Measurements from ENCODE around the gene IL4R. TPM values are rescaled to one million over a fixed set of nuclear protein-coding genes. Genes with fewer than 3 reads are reported as not detected.

The IL4R gene
- total RNA-seq, 1 donor from 2014 or later: 34.5 TPM

DNA sequence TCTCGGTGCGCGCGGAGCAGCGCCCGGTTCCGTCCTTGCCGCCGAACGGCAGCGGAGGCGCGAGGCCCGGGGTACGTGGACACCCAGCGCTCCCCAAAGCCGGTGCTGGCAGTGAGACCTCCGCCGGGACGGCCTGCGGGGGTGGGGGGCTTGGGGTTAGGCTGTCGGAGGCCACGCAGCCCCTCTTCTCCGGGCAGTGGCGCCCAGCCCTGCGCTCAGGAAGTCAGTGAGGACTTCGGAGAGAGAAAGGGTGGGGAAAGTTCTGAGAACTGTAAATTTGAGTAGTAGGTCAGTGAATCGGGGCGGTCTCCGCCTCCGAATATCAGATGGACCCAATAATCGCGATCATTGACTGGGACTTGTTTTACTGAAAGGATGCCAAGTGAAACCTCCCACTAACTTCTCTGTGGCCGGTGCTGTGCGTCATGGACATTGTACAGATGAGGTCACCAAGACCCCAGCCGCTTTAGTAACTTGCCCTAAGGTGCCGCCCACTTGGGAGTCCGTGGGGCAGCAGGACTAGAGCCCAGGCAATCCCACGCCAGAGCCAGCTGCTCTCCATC is 468 bp downstream of the IL4R start:
- Mint-ChIP-seq H3K27ac (ENCODE audit: unreplicated experiment) (peak overlapping the region; percentile 88), H3K36me3 (ENCODE audit: unreplicated experiment) (peaks cover 2% of the 10 kb centered on the region), H3K9me3 (ENCODE audit: unreplicated experiment) (no peaks in the 10 kb centered on the region), H3K4me1 (ENCODE audit: unreplicated experiment) (peaks cover 49% of the 10 kb centered on the region), H3K4me3 (ENCODE audit: unreplicated experiment) (peak overlapping the region; percentile 86), H3K27me3 (ENCODE audit: unreplicated experiment) (no peaks in the 10 kb centered on the region)
- no peak for TF ChIP-seq CTCF (IDR thresholded peaks at IDR 0.05)
- no peak for DNase-seq (ENCODE audit: extremely low spot score, unreplicated experiment)

DNA sequence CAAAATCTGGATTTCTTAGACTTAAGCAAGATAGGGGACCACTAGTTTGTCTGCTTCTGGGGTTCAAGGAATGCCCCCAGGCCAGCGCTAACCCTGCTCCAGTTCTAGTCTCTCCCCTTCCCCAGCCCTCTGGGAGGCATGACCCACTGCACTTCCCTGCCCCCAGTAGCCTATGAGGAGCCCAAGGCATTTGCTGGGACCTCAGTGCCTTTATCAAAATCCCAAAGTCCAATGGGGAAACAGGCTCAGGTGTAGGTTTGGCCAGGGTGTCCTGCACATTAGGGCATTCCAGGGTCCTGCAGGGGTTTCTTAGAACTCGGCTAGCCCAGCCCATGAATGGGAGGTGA is 1.2 kb downstream of the IL4R start:
- TF ChIP-seq CTCF (IDR thresholded peaks at IDR 0.05): no peak
- Mint-ChIP-seq H3K9me3 (ENCODE audit: unreplicated experiment) (no peaks in the 10 kb centered on the region), H3K27me3 (ENCODE audit: unreplicated experiment) (no peaks in the 10 kb centered on the region), H3K4me1 (ENCODE audit: unreplicated experiment) (peaks cover 49% of the 10 kb centered on the region), H3K4me3 (ENCODE audit: unreplicated experiment) (peak overlapping the region; percentile 86), H3K27ac (ENCODE audit: unreplicated experiment) (peak overlapping the region; percentile 88), H3K36me3 (ENCODE audit: unreplicated experiment) (peaks cover 2% of the 10 kb centered on the region)
- no peak for DNase-seq (ENCODE audit: extremely low spot score, unreplicated experiment)

- Mint-ChIP-seq H3K4me1 (ENCODE audit: unreplicated experiment) (peaks cover 51% of the 10 kb centered on the region), H3K9me3 (ENCODE audit: unreplicated experiment) (no peaks in the 10 kb centered on the region)
These were observed 1.7 kb downstream of the IL4R start for GRCh38 chr16:27315333-27316037.

GRCh38 chr16:27316038-27316680 is 2.4 kb downstream of the IL4R start:
- no peak for DNase-seq (ENCODE audit: extremely low spot score, unreplicated experiment)
- H3K36me3 Mint-ChIP-seq (ENCODE audit: unreplicated experiment): peaks cover 2% of the 10 kb centered on the region
- peak overlapping the region; percentile 86 for H3K4me3 Mint-ChIP-seq (ENCODE audit: unreplicated experiment)
- no peak overlapping the region for H3K27ac Mint-ChIP-seq (ENCODE audit: unreplicated experiment)
- H3K4me1 Mint-ChIP-seq (ENCODE audit: unreplicated experiment): peaks cover 54% of the 10 kb centered on the region
- H3K9me3 Mint-ChIP-seq (ENCODE audit: unreplicated experiment): no peaks in the 10 kb centered on the region
- H3K27me3 Mint-ChIP-seq (ENCODE audit: unreplicated experiment): no peaks in the 10 kb centered on the region
- no peak for TF ChIP-seq CTCF (IDR thresholded peaks at IDR 0.05)

More at GRCh38 chr16:27315333-27316037, 1.7 kb downstream of the IL4R start:
- no peaks in the 10 kb centered on the region for H3K27me3 Mint-ChIP-seq (ENCODE audit: unreplicated experiment)
- no peak for TF ChIP-seq CTCF (IDR thresholded peaks at IDR 0.05)
- H3K27ac Mint-ChIP-seq (ENCODE audit: unreplicated experiment): peak overlapping the region; percentile 23
- peak overlapping the region; percentile 86 for H3K4me3 Mint-ChIP-seq (ENCODE audit: unreplicated experiment)
- peaks cover 2% of the 10 kb centered on the region for H3K36me3 Mint-ChIP-seq (ENCODE audit: unreplicated experiment)
- no peak for DNase-seq (ENCODE audit: extremely low spot score, unreplicated experiment)

- Mint-ChIP-seq H3K27ac (ENCODE audit: unreplicated experiment) (peak overlapping the region; percentile 59), H3K27me3 (ENCODE audit: unreplicated experiment) (no peaks in the 10 kb centered on the region), H3K36me3 (ENCODE audit: unreplicated experiment) (peaks cover 2% of the 10 kb centered on the region), H3K4me1 (ENCODE audit: unreplicated experiment) (peaks cover 60% of the 10 kb centered on the region), H3K9me3 (ENCODE audit: unreplicated experiment) (no peaks in the 10 kb centered on the region), H3K4me3 (ENCODE audit: unreplicated experiment) (no peak overlapping the region)
- TF ChIP-seq CTCF (IDR thresholded peaks at IDR 0.05): no peak
- DNase-seq (ENCODE audit: extremely low spot score, unreplicated experiment): no peak
These were observed 3.5 kb downstream of the IL4R start for GRCh38 chr16:27317320-27317719.
